GM21367 (cell line): ENCODE data around the gene NXNL2.

Experiments used
- ATAC-seq: cut with Tn5 transposase; IDR thresholded peaks from one replicate; pipeline ENCODE4 v1.9.1; 2021; ENCODE audit not compliant: unreplicated experiment

The NXNL2 gene

DNA sequence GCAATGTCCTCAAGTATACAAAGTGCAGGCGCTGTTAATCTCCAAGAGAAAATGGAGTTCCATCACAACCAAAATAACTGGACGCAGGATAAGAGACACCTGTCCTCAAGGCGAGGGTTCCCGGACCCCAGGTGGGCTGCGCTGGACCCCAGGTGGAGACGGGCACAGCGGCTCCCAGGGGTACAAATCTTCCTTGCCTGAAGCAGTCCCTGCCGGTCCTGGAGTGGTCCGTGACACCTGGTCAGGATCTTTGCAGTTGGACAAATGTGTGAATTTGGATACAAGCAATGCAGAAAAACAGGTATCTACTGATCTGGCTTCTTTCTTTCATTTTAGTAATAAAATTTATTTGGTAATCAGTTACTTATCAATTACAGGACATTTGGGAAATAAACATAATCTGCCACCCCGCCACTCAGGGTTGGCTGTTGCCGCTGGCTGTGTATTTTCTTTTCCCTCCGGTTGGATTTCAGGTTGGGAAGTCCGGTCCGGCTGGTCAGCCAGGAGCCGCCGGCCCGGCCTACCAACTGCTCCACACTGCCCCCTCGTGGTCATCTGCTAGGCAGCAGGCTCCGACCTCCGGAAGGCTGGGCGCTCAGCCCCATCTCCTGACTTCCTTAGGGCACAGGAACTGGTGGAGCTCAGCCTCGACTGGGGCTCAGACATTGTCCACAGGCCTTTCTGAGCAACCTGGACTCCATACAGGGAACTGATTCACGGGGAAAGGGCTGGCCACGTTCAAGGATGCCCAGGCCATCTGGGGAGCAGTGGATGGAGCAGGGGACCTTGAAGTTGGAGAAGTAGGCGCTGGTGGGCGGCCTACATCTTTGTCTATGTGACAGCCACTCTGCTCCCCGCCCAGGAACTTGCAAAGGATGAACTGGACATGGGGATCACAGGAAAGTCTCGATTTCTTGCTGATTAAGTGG, 43.4 kb downstream of the NXNL2 start:
- ATAC-seq: peak; percentile 68

DNA sequence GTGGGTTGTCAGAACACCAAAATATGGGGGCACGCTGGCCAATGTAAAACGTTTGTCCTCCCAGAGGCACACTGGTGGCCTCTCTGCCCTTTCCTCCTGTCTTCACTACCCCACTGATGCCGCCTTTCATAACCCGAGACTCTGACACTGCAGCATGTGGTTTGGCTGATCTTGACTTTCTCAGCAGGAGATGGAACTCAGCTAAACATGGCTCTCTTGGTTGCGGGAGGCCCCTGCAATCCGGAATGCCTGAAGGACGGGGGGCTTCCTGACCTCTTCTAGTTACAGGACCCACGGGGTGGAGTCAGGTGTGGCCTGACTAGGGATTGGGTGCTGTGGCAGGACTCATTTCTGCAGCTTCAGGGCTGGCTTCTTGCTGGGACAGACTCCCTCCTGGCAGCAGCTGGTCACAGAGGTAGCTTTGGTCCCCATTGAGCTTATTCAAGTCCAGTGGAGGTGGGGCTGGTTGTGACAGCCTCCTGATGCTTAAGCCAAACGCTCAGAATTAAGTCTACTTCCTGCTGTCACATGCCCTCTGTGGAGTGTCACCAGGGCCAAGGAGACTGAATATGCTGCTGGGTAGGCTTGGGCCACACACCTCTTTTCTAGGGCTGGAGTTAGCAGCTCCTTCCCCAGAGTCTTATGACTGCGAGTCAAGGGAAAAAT, 44.2 kb downstream of the NXNL2 start:
- no peak for ATAC-seq

DNA sequence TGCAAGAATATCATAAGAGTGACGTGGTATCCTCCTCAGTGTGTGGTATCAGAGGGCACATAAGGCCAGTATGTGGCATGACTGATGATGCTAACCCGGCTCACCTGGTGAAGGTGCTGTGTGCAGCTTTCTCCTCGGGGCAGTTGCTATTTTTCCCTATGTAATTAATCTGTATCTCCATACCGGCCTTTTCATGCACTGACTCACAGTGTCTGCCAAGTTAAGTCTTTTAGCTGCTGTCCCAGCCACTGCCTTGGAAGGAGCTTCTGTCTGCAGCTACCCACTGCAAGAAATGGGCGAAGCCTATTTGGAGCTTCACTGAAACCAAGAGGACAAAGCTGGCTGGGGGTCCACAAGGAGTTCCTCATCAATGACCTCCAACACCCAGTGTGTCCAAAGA, 46.0 kb downstream of the NXNL2 start:
- ATAC-seq: no peak

DNA sequence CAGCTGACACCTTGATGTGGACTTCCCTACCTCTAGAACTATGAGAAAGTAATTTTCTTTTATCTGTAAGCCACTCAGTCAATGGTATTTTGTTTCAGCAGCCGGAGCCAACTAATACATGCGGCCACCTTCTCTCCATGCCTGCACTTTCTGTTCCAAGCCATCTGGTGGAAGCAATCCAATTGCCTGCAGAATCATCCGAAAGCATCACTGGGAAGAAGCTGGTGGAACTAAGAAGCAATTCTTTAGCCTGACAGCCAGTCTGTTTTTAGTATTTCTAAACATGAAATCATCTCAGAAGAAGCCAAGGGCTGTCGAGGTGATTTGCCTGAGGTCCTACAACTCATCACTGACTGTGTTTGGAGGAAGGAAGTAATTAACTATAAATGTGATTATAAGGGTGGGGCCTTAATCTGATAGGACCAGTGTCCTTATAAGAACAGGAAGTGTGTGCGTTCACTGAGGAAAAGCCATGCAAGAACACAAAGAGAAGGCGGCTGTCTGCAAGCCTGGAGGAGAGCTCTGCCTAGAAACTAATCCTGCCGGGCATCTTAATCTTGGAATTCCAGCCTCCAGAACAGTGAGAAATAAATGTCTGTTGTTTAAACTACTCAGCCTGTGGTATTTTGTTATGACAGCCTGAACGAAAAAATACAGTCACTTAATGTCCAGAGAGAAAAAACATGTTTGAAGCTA, 49.1 kb downstream of the NXNL2 start:
- no peak for ATAC-seq

DNA sequence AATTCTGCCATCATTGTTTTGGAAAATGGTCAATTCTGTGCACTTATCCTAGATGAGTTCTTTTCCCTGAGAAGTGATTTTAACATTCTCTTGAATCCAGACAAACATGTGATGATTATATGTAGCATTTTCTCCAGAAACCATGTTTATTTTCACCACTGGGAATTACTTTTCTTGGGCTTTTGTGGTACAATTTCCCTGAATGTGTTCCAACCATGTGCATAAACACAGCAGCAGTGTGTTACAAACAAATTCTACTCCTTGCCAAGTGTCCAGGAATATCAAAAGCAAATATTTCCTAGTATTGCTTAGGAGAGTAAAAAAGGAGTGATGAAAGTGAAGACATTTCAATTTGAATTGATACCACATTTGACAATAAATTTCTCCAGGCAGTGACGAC, 50.4 kb downstream of the NXNL2 start:
- ATAC-seq: no peak

DNA sequence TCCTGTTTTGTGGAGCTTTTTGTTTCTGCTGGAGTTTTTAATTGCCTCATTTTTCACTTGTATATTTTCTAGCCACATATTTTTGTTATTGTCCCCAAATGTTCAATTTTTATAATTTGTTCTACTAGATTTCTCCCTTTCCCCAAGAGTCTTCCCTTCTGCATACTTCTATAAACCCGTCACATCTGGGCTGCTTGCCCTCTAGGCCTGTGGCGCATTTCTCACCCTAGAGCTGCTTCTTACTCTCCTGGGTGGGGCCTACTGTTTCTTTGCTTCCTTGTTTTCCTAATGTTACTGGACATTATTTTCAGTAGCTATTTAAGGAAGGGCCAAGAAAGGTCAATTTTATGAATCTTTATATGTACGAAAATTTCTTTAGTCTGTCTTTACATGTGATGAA, 51.5 kb downstream of the NXNL2 start:
- ATAC-seq: no peak

DNA sequence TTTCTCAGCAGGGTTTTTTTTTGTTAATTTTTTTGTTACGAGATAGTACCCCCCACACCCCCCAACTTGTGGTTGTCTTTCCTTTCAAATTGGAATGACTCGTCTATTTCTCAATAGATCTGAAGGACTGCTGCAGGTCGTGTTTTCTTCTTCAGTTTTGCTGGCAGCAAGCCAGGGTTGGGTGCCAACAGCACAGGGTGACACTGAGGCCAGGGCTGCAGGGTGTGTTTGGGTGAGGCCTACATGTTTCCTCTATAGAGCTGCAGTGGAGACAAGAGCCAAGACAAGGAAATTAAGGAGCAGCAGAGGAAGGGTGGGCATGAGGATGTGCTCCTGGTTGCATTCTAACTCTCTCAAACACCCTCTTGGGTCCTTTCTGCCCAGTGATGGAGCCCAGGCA, 52.2 kb downstream of the NXNL2 start:
- no peak for ATAC-seq

DNA sequence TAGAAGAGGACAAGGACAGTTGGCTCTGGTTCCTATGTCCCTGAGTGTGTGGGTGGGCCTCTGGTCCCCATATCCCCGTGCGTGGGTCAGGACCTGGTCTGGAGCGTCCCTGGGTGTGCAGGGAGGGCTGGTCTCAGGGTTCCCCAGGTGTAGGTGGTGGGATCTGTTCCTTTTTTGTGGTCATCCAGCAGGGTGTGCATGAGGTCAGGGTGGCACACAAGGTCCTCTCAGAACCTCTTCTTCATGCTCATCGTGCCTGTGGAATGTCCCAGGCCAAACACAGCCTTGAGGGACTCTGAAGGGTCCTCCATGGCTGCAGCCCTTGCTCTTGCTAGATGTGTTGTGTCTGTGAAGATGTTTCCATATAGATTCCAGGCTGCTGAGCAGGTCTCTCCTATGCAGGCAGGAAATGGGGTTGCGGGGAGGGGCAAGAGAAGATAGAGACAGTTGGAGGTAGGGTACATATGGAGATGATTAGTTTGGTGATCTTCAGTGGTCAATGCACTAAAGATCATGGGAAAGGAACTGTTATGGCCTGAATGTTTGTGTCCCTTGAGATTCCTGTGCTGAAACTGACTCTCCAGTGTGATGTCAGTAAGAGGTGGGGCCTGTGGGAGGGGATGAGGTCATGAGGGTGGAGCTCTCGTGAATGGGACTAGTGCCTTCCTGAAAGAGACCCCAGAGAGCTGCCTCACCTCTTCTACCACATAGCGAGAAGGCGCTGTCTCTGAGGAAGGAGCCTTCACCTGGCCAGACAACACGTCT, 53.1 kb downstream of the NXNL2 start:
- ATAC-seq: no peak

DNA sequence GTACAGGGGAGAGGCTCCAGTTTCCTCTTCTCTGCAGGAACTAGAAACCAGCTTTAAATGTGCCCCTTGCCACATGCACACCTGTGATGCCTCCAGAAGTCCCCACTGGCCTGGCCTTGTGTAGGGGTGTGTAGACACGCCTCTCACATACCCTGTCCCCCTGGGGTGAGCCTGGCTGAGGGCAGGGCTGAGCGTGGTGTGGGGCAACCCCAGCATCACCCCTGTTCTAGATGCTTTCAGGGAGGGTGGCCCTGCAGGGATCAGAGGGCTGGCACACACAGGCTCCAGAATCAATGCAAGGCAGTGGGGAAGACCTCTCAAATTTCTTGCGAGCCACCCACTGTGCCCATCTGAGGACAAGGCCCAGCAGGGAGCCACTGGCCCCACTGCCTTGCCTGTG, 54.7 kb downstream of the NXNL2 start:
- ATAC-seq: no peak

DNA sequence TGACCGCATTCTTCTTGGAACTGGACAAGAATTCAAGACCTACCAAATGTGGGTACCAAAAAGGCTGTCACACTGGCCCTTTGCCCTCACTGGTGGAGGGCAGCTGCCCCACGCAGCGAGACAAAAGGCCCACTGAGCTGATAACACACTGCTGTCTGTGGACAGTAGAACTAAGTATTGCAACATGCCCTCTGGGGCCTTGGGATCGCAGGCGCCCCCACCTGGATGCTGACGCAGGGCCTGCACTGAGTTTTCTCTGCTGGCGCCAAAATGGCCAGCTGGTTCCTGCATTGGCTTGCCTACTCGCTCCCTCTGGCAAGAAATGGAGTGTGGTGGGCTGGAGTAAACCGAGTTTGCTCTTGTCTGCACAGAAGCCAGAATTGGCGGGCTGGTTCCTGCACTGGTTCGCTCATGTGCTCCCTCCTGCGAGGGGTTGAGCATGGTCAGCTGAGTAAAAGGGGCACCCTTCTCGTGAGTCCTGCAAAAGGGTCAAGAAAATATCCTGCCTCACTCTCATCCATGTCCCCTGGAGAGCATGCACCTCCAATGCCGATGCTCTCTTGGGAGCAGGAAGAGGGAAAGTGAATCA, 55.7 kb downstream of the NXNL2 start:
- no peak for ATAC-seq

DNA sequence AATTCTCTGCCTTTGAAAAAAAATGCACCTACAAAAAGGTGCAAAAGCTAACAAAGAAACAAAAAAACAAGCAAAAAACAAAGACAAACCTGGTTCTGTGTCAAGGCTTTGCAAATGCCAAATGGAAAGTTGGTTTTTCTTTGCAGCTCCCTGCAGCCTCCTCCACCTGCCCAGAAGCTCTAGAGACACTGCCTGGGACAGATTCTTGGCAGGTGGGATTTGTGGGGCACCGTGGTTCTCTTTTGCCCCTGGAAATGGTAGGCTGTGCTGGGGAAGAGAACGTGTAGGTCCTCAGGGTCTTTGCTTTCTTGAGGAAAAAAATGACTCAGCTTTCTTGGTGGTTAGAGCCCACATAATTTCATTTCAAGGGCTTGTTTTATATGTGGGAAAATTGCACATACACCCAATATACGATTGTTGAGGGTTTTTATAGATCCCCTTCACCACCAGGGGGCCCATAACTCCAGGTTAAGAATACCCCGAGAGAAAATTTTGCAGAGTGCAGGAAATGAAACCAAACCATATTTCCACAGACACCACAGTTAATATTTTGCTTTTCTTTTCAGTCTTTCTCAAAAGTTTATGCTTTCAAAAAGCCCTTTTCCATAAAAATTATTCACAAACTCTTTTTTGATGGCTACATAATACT, 58.7 kb downstream of the NXNL2 start:
- ATAC-seq: peak; percentile 92
